Stimulated activated CD4-positive, alpha-beta T cell treated with anti-CD3 and anti-CD28 coated beads, Interleukin-2, amount 100 ng/mL, for 48 hours (primary cell): ENCODE data around the gene FOXF2.

Experiments
- DNase-seq, 2 donors: peaks; one replicate each; pipeline ENCODE4 v3.0.0-alpha.2; 2020

The FOXF2 gene

DNA sequence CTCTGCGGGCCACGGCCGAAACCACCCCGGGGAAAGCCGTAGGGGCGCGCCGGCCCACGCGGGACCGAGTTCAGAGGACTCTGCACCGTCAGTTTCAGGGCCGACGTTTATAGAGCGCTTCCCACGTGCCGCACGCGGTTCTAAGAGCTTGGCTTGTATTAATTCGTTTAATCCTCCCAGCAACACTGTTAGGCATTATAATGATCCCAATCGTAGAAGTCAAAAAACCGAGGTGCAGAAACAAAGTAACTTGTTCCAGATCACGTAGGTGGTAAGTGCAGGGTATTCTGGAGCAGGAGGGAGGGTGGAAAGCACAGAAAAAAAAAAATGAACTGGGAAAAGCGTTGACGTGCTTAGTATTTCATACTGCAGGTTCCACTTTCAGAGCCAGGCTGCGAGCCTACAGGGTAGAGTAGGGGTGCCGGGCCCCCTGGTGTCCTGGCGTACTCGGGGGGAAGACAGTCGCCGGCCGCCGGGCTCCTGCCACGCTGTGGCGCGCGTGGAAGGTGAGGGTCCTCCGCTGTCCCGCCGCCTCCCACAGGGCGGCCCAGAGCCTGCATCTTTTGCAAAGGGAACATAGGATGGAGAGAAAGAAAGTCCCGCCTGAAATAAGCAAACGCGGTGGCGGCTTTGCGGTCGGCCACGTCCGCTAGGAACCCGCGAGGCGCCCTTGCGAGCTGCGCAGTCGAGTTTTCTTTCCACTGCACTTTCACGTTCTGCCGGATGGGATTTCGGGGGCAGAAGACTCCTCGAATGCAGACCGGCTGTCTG is 10.2 kb upstream of the FOXF2 start:
- DNase-seq, result no peak

DNA sequence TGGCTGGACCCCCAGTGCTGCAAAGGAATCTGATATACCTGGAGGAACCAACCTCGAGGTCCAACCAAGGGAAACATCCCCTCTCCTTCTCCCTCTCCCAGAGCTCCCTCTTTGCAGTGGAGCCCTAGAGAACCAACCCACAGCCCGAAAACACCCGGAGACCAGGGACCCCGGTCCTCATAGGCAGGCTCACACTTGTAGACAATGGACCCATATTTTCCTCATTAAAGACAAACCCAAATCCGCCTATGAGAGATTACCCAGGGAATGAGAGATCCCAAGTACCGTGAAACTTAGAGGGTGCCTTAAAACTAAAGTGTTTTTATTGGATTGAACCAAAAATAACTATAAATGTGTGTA is 9.6 kb upstream of the FOXF2 start:
- DNase-seq, result no peak

DNA sequence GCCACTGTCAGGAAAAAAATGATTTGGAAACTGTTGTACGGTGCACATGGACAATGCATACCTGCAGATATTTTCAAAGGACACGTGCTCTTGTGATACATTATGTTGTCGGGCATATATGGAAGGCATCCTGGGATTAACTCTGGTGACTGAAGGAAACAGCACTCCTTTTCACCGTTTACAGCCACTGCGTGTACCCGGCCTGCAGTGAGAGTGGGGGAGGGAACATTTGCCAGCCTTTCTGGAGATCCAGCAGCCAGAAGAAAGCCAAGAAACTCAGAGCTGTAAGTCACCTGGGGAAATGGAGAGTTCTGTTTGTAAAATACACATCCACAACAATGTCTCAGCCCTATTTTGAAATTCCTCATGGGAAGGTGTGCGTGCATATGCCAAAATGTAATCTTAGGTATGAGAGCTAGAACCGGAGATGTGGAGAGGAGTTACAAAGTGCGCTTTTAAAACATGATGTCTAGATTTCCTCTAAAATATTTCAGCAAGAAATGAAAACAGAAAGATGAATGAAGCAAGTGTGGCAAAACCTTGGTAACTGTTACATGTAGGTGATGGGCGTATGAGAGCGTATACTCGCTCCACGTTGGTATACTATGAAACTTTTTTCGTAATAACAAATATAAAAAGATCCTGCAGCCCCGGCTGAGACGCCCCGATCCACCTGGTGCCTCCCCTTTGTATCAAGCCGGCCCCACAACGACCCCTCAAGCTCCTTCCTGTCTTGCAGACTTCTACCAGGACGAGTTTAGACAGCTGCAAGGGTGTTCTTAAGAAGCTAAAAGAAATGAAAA is 8.6 kb upstream of the FOXF2 start:
- no peak for DNase-seq

DNA sequence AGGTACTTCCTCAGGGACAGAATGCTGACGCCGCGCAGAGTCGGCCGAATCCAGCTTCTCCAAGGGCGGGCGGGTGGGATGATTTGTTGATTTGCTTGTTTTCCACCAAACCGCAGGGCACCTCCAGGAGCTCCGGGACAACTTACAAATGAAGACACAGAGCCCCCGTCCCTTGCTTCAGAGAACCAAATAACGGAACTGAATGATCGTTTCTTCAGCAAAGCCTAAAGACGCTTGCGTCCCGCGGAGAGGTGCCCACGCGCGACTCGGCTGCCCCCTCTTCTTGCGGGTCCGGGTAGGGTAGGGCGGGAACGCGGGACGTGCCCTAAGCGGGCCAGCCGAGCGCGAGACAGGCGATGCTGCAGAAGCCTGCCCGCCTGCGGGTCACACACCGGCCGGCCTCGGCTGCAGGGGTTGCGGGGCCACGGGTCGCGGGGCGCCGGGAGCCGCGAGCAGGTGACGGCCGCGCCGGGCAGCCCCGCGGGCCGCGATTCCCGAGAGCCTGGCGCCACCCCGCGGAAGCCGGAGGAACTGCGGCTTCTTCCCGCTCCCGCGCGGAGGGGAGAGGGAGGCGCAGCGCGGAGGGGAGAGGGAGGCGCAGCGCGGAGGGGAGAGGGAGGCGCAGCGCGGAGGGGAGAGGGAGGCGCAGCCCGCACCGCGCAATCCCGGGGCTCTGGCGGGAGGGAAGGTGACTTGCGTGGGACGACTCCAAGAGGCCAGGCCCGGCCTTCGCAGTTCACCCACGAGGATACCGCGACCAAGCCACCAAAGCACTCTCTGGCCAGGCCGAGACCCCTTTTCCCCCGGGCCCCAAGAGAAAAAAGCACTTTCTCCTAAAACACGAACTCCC is 7.7 kb upstream of the FOXF2 start:
- DNase-seq, result peak; percentile 70 to 76

DNA sequence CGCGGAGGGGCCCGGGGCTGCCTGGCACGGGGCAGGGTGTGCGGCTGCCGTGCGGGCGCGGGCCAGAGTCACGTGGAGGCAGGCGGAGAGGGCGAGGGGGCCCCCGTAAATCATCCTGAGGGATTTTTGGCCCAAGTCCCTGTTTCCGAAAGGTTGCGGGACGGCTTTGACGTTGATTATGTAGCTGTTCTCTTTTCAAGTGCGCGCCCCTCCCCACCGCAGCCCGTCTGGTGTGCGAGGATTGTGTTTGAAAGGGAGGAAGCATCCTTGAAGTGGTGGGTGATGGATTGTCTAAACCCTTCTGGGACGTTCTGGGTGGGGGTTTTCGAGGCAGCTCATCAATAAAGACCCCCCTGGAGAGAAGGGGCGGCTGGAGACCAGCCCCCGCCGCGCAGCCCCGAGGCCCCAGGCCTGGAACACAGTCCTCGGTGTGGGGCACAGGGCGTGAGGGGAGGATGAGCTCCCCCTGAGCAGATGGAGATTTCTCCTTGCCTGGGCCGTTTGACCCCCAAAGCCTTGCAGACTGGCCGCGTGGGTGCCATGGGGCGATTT is 7.0 kb upstream of the FOXF2 start:
- no peak for DNase-seq

DNA sequence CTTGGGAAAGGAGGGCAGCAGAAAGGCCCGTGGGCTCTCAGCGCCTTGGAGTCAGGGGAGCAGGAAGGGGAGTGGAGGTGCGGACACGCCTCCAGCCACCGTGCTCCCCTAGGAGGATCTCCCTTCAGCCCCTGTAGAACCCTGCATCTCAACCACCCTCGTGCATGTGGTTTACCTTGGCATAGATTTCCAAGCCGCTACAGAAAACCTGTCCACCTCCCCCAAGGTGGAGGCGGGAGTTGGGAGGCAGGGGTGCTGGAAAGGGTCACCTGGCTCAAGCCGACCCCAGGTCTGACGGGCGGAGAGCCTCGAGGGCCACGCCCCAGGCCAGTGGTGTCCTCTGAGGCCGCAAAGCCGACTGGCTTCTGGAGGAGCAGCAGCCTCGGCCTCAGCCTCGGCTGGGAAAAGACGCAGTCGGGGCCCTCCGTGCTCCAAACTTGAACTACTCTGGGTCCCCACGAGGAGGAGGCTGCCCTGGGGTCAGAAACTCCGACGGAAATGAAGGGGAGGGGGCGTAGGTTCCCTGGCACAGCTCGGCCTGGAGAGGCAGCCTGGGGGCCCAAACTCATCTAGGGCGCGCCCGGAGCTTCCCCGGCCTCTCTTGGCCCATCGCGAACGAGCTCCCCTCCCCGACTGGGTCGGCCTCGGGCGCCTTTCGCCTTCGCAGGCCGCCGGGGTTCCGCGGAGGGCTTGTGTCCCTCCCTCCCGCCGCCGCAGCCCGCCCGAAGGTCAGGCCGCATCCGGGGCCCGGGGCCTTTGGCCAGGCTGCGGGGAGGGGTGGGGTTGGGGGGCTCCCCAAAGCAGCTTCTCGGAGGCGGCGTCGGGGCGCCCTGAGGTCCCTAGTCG is 6.3 kb upstream of the FOXF2 start:
- no peak for DNase-seq

DNA sequence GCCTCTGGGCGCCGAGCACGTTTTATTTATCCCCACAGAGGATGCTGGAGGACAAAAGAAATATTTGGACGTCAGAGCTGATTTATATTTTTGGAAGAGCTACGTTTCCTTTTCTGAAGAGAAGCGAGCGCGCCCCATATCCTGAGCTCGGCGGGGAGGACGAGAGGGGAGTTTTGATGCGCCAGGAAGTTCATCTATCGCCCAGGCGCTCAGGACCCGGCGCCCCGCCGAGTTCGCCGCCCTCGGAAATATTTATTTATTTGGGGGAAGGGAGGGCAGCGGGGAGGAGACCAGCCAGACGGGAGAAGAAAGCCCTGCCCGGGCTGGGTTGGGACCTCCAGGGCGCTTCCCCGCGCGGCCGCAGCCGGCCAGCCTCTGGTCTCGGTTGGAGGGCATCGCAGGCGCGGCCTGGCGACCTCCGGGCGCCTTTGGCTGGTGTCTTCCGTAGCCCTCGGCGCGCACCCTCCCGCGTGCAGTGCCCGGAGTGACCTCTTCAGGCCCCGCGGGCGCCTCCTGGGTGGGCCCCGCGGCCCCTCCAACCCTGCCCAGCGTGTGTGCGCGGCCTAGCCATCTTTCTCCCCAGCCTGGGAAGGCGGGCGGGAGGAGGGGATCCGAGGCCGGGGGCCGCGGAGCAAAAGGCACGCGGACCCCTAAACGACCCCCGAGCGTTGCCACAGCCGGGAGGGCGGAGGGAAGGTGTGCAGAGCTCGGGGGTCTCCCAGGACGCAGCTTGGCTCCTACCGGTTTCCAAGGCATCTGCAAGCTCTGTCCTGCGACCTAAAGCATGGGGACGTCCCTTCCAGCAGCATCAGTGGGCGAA is 5.4 kb upstream of the FOXF2 start:
- DNase-seq, result no peak

DNA sequence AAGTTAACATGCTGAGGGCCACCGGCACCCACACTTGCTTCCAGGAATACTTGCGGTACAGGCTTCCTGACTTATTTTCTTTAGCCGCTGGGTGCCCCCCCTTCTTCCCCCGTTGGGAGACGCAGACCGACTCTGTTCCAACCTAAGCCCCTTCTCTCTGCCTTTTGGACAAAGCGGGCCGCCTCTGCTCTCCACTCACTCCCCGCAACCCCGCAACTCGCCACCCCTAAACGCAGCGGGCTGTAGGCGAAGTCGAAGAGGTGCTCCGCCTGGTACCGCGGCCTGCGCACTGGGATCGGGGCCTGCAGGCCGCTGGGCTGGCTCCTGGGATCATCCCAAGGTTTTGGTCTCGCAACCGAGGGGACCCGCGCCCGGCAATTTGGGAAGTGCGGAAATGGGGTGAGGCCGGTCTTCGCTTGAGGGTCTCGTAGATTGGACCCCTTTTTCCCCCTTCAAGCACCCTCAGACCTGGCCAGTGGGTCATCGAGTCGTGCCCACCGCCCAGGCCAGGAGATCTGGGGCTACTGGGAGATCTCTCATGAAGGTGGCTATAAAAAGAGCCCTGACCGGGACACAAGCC is 4.7 kb upstream of the FOXF2 start:
- no peak for DNase-seq

DNA sequence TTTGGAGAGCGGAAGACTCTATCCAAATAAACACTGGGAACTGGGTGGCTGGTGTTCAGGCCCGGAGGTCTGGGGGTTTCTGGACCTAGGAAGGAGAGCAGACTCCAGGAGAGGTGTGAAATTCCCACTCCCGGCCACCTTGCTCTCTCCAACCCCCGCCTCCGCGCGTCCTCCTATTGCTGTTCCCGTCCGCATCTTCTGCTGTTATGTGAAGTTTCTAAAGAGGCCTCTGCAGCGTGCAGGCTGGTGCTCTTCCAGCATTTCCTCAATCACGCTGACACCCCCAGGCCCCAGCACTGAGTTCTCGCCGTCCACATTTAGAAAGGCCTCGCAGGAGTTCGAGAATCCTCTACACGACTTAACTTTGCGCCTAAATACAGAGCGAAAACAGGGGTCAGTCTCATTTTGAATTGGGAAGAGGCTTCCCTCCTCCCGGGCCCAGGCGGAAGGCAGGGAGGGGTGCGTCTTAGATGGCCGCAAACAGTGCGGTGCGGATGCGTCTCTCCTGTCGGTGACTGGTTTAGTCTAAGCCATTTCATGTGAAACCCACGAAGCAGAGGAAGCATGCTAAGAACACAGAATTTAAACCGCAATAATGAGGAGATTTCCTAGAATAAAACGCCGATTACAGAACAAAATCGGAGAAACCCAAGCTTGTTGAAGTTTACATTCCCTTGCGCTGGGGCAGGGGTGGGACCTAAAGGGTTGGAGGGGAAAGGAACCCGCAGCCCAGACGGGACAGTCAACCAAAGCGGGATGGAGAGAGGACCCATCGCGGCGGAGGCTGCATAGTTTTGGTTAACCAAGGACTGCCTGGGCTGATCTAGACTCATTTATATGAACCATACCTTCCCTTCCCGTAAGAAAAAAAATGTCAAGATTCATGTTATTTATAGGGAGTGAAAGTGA is 4.0 kb upstream of the FOXF2 start:
- no peak for DNase-seq

DNA sequence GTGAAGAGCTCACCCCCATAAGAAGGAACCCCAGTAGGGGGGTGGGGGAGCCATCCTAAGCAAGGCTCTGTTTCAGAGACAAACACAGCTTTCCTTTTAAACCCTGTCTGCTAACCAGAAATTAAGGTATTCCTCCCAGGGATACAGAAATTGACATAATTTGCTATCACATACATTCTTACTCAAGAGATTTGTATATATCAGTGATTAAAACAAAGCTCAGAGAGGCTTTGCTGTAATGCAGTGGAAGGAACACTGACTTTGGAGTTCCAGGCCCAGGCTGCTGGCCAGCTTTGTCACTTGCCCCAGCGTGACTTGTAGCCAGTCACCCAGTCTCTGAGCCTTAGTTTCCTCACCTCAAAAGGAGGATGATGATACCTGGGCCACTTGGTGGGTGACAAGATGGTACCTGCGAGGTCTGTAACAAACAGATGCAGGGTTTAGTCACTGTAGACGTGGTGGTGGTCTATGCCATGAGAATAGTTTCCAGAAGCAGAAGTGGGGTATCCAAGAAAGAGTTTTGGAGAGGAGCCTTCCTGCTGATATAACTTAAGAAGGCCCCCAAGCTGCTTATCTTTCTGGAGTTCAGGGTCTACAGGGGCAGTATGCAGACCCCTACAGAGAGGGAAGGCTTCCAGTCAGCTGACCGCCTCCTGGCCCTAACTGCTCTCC is 3.2 kb upstream of the FOXF2 start:
- no peak for DNase-seq

DNA sequence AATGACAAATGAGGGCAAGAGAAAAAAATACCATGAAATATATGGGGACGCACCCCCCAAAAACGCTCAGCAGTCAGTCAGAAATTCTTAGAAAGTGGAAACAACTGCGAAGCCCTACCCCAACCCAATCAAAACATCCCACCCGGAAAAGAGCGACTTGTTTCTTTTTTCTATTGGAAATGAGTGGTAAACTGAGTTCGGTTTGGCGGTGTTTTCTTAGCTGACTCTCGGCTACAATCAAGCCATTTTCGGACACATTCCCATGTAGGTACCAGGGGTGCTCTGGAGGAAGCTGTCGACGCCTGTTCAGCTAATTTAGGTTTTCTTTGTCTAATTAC is 1.9 kb upstream of the FOXF2 start:
- DNase-seq, result no peak

DNA sequence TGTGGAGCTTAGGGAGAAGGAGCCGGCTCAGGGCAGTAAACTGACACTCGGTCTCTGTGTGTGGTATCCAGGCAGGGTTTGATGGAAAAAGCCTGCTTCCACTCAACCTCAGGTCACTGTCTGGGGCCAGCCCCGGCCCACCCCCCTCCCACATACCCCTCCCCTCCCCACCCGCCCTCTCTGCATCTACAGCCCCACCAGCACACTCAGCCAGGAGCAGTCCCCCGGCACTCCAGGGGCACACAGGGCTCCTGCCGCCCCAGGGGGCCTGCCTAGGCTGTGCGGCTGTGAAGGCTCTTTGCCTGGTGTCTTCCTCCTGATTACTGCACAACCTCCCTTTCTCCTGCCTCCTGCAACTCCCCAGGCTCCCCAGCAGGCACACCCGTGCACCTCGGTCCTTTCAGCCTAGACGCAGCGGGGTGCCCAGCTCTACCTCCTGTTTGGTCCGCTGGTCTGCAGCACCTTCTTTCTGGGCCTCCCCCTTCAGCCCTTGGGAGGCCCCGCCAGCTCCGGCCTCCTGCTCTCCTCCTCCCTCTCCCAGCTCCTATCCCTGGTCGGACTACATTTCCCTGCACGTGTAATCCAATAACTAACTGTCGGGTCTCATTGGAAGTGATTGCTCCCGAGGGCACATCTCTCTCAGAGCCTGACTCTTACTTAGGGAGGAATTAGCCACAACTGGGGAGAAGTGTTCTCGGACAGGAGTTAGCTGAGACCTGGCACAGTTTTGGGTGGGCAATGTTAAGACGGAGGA is 1.3 kb upstream of the FOXF2 start:
- DNase-seq, result no peak

DNA sequence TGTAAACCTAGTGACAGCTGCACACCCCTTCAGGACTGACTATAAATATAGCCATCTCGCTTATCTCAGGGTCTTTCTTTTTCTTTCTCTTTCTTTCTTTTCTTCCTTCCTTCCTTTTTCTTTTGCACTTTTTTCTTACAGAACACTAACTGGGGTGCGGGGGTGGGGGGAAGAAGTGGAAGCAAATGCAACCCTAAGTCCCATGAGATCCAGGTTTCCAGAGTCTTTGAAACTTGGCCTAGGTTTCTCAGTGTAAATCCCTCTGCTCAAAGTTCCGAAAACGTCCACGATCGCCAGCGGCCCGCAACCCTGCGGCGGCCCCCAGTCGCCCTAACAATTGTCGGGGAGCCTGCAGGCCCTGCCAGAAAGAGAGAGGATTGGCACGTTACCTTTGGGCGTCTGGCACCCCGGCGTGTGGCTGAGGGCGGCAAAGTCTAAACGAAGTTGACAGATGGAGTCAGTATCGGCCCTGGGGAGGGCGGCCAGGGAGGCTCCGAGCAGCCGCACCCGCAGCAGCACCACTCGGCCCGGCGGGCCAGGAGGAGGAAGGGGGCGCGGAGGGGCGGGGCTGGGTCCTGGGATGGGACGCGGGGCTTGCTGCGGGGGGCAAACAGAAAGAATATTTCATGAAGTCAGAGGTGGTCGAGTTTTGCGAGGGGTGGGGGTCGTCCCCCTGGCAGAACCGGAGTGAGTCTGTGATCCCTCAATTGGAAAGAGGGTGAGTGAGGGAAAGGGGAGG is 577 bp upstream of the FOXF2 start:
- DNase-seq, result no peak

DNA sequence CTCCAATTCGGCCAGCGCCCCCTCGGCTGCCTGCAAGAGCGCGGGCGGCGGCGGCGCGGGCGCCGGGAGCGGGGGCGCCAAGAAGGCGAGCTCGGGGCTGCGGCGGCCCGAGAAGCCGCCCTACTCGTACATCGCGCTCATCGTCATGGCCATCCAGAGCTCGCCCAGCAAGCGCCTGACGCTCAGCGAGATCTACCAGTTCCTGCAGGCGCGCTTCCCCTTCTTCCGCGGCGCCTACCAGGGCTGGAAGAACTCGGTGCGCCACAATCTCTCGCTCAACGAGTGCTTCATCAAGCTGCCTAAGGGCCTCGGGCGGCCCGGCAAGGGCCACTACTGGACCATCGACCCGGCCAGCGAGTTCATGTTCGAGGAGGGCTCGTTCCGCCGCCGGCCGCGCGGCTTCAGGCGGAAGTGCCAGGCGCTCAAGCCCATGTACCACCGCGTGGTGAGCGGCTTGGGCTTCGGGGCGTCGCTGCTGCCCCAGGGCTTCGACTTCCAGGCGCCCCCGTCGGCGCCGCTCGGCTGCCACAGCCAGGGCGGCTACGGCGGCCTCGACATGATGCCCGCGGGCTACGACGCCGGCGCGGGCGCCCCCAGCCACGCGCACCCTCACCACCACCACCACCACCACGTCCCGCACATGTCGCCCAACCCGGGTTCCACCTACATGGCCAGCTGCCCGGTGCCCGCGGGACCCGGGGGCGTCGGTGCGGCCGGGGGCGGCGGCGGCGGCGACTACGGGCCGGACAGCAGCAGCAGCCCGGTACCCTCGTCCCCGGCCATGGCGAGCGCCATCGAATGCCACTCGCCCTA is 963 bp downstream of the FOXF2 start:
- DNase-seq, result no peak

DNA sequence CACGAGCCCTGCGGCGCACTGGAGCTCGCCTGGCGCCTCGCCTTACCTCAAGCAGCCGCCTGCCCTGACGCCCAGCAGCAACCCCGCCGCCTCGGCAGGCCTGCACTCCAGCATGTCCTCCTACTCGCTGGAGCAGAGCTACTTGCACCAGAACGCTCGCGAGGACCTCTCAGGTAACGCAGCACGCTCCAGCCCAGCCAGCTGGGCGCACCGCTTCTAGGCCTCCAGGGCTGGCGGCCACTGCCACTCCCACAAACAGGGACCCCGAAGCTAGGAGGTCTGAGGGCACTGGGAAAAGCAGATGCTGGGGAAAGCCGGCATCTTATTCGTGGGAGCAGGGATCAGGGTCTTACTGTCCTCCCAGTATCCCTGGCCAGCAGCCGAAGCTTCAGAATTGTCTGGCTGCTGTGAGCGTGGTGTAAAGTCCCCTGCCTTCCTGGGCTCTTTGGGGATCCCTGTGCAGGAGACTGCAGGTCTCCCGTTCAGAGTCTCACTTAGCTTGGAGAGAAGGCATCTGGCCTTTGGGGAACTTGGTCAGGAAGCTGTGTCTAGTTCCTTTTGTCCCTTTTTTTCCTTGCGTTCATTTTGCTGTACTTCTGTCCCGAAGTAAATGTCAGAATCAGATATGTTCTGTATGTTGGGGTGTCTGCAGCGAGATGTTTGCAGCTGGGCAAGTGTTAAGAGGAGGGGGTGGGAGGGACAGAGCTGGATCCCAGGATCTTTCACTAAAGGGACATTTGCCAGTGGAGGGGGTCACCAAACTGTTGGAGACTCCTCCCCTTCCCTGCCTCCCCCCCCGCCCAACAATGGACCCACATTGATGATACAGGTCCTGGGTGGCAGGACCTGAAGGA is 1.8 kb downstream of the FOXF2 start:
- DNase-seq, result no peak

DNA sequence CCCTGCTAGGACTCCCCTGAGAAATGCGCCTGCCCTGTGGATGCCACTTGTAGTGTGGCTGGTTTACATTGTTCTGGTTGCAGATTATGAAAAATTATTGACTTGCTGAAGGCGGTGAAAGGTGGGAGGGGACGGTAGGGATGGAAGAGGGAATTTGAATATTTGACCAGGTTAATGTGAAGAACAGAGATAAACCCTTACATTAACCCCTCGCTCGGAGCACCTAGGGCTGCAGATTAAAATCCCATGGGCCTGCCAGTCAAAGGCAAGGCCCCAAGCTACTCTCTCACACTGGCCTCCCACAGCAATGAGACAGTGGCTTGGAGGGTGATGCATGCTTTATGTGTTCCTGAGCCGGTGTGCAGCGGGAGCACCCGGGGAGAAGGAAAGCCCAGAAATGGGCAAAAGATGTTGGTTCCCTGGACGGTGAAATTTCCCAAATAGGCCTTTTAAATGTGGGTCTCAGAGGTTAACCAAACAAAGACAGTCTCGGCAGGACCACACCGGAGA is 2.5 kb downstream of the FOXF2 start:
- no peak for DNase-seq
